GM18505 (cell line): ENCODE measurements around the gene LCORL.
"Not testable (repeated sequence)": the region's sequence is repeated elsewhere in the genome, so short reads cannot be mapped to it uniquely, and the experiment has no call there.

Experiments used
- ATAC-seq: cut with Tn5 transposase; IDR thresholded peaks from one replicate; pipeline ENCODE4 v1.9.1; 2021; ENCODE audit not compliant: unreplicated experiment
- POLR2A ChIP-seq: IDR thresholded peaks from 4 replicates; pipeline ENCODE4 v1.6.1; 2011; ENCODE audit warnings: borderline replicate concordance; ENCODE audit not compliant: insufficient read depth, insufficient read length; ENCODE audit errors: extremely low read depth

The LCORL gene

DNA sequence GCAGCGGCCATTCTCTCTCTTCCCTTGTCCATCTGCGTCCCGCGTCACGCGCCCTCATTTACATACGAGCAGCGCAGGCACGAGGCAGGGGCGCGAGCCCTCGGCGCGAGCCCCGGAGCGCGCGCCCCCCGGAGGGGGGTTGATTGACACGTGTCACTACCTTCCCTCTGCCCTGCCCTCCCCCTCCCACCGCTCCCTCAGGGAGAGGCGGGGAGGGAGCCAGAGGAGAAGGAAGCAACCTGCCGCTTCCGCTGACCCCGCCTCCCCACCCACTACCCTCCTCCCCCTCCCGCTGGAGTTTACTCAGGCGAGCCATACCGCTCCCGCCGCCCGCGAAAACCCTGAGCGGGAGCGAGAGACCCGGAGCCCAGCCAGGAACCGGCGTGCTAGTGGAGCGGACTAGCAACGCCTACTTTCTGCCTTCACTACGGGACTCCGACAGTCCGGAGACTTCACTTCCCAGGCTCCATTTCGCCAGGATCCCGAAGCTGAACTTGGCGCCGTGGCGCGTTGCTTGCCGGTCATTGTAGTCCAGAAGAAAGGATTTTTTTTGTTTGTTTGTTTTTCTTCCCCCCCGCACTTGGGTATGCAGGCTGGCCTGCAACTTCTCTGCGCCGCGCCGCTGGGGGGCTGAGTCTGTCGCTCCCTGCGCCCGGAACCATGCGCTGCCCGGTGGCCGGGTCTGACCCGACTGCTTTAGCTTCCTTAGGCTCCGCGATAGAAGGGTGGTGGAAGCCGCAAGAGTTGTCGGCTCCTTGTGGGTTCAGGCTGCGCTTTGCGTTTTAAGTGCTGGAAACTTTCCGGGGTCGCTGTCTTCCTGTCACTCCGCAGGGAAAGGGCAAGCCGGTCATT is at the start of gene LCORL:
LCORL (minus strand) TSS at position 36 of the 852 bp plus-strand sequence; CDS start at position 32, 4 bp downstream.
- peak; percentile 68 for TF ChIP-seq POLR2A
- peak; percentile 75 for ATAC-seq

DNA sequence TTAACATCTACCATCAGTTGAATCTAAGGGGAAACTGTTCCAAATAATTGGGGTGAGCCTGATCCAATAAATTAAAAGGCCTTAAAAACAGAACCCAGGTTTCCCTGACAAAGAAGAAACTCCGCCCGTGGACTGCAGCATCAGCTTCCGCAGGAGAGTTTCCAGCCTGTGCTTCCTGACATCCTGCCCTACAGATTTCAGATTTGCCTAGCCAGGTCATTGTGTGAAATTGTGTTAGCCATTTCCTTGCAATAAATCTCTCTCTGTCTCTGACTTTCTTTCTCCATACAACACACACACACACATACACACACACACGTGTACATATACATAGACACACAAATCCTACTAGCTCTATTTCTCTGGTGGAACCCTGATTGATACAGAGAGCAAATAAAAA is 48.3 kb upstream of the LCORL start:
- no peak for ATAC-seq
- TF ChIP-seq POLR2A, result no peak

DNA sequence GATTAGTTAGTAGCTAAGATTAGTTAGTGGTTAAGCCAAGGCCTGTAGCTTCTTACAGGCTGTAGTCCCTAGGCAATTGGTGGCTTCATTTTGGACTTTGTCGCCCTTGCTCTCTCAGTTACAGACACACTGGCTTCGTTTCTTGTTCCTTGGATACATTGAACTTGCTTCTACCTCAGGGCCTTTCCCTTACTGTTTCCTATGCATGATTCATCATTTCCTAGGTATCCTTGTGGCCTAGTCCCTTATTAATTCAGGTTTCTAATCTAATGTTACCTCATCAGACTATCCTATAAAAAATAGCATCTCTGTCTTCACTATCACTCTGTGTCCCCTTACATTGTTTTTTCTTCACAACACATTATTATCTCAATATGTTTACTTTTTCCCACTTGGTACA is 45.5 kb upstream of the LCORL start:
- no peak for ATAC-seq
- TF ChIP-seq POLR2A, result no peak

DNA sequence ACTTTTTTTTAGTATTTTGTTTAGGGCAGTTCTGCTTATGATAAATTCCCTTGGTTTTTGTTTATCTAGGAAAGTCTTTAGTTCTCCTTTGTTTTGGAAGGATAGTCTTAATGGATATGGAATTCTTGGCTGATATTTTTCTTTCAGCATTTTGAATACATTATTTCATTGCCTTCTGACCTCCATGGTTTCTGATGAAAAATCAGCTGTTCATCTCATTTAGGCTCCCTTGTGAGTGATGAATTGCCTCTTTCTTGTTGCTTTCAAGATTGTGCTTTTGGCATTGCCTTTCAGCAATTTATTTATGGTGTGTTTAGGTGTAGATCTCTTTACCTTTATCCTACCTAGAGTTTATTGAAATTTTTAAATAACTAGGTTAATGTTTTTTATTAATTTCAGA is 41.5 kb upstream of the LCORL start:
- no peak for ATAC-seq
- TF ChIP-seq POLR2A, result no peak

DNA sequence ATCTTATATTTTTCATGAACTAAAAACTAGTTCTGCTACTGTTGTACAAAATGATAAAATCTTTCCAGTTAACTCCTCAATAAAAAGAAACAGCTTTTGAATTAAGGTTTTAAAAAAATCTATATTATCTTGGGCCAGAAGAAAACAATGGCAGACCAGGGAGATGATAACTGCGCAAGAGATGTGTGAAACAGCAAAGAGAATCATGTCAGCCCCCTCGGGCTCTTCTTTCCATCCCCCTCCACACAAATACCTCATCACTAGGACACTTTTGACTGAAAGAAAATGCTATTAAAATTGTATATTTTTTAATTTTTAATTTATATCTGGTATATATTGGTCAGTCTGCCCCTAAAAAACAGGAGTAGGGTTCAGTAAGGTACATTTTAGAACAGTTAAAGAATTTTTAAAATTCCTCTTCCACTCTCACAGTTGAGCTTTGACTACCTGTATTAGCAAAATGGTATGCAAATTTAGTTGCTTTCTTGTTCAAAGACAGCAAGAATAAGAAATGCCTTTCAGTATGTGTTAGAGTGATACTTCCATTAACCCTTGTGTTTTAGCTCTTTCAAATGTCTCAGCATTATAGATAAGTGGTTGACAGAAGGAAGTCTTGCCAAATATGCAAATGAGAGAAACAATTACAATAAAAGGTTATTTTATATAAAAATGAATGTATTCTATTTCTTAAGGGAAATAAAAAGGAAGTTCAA is 36.4 kb upstream of the LCORL start:
- TF ChIP-seq POLR2A, result no peak
- peak; percentile 51 for ATAC-seq

DNA sequence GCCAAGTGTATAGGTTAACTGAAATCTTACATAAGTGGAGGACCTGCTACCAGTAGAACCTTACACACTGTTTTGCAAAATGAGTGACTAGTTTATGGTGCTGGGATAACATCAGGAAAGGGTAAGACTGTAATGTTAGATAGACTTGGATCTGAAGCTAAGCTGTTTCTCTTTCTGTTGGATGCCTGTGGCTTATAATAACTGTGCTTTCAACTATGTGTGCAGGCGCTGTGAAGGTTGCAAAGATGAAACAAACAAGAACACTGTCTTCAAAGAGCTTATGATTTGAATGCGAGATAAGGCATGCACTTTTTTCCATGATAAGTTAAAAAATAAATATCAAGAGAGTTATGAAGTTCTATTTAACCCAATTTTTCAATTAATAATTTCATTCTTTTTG is 34.5 kb upstream of the LCORL start:
- ATAC-seq, result no peak
- no peak for TF ChIP-seq POLR2A

DNA sequence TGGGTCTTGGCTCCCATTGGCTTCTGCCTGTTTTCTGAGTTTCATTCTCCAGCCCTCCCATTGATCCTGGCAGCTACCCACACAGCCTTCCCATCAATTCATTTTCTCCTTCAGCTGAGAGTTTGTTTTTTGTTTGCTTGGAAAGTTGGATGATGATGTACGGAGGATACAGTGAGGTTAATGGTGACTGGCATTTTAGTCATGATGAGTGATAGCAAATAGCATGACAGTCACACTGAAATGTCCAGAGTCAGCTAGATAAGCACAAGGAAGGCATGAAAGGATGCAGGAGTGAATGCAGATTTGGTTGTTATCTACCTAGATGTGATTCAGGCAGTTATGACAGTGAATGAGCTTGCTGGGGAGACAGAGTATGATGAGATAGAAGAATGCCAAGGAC is 30.6 kb upstream of the LCORL start:
- TF ChIP-seq POLR2A, result no peak
- ATAC-seq, result no peak

DNA sequence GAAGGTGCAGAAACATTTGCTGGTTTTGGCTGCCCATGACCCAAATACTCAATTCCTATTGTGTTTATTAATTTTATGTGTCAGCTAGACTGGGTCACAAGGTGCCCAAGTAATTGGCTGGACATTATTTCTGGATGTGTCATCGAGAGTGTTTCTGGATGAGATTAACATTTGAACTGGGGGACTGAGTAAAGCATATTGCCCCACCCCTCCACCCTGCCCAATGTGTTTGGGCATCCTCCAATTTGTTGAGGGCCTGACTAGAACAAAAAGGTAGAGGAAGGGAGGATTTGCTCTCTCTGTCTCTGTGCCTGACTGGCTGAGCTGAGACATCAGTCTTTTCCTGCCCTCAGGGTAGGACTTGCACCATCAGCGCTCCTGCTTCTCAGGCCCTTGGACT is 29.7 kb upstream of the LCORL start:
- TF ChIP-seq POLR2A, result no peak
- no peak for ATAC-seq

DNA sequence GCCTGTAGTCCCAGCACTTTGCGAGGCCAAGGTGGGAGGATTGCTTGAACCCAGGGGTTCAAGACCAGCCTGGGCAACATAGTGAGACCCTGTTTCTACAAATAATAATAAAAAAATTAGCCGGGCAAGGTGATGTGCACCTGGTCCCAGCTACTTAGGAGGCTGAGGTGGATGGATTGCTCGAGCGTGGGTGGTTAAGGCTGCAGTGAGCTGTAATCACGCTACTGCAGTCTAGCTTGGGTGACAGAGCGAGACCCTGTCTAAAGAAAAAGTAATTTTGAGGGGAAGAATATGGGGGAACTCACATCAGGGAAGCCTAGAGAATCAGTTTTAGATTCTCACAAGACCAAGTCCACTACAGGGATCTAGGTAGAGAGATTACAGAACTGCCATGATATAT is 28.9 kb upstream of the LCORL start:
- TF ChIP-seq POLR2A, result no peak
- no peak for ATAC-seq

DNA sequence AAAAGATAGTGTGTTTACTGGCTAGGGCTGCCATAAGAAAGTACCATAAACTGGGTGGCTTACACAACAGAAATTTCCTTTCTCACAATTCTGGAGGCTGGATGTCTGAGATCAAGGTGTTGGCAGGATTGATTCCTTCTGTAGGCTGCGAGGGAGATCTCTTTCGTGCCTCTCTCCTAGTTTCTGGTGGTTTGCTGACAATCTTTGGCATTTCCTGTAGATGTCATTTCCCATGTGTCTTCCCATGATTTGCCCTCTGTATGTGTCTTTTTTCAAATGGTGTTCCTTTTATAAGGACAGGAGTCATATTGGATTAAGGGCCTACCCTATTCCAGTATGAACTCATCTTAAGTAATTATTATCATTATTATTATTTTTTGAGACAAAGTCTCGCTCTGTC is 27.9 kb upstream of the LCORL start:
- ATAC-seq, result no peak
- no peak for TF ChIP-seq POLR2A

DNA sequence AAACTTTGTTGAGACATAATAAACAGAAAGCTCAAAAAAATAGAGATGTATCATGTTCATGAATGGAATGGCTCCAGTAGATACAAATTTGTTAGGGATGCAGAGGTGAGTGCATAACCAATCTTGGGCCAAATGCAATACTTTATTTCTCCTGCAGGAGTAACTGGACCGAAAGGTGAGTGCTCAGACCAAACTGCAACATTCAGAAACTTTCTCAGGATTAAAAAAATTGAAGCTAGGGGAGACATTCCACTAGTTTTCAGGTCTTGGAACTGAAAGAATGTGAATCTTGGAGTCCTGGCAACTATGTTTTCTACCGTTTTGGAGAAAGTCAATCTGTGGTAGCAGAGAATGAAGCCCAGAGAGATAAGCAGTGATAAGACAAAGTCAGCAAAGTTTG is 21.2 kb upstream of the LCORL start:
- no peak for ATAC-seq
- no peak for TF ChIP-seq POLR2A

DNA sequence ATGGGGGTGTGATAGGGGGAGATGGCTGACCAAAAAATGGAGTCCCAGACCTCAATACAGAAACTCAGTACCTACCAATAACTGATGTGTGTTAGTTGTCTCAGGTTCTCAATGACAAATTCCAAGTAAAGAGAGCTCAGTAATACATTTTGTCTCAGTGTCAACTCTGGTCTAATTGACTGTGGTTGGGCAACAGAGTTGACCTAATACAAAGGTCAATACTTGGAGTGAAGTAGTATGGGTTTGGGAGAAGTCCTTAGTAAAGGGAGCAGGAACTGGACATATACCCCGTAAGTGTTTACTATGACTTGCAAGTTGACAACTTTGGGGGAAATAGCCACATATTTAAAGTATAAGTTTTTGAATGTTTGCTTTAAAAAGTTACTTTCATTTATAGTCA is 20.5 kb upstream of the LCORL start:
- TF ChIP-seq POLR2A, result no peak
- ATAC-seq, result no peak

DNA sequence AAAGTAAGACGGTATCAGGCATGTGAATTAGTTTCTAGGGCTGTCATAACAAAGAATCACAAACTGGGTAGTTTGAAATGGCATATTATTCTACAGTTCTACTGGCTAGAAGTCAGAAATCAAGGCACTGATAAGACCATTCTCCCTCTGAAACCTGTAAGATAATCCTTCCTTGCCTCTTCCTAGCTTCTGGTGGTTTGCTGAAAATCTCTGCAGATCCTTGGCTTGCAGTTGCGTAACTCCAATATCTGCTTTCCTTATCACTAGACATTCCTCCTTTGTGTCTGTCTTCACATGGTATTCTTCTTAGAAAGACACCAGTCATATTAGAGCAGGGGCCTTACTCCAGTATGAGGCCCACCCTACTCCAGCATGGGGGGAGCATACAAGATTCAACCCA is 19.6 kb upstream of the LCORL start:
- no peak for ATAC-seq
- TF ChIP-seq POLR2A, result no peak

DNA sequence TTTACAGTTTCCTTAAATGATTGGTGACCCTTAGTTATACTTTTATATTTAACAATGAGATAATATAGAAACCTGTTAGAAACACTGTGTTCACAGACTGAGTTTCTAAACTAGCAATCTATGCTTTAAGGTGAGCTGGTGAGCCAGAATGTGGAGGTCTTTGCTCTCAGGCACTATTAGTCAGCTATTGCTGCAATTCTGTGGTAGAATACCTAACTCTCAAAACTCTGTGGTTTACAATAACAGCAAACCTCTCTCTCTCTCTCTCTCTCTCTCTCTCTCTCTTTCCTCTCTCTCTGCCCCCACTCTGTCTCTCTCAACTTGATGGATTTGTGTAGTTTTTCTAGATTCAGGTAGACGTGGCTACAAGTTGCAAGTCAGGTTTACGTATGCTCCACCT is 17.6 kb upstream of the LCORL start:
- no peak for ATAC-seq
- no peak for TF ChIP-seq POLR2A

DNA sequence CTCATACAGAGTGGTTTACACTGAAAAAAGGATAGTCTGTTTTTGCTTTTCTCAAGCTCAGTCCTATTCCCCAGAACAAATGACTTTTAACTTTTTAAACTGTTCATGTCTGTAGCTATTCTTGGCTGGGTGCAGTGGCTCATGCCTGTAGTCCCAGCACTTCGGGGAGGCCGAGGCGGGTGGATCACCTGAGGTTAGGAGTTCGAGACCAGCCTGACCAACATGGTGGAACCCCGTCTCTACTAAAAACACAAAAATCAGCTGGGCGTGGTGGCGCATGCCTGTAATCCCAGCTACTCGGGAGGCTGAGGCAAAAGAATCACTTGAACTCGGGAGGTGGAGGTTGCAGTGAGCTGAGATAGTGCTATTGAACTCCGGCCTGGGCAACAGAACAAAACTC is 14.8 kb upstream of the LCORL start:
- not testable (repeated sequence) for ATAC-seq
